NCI-H510A treated with DMSO at 0.1 percent for 48 hours (cell line): Measurements from ENCODE around the gene WDR20.
"Not testable (repeated sequence)": the region's sequence is repeated elsewhere in the genome, so short reads cannot be mapped to it uniquely, and the experiment has no call there.

ENCODE experiments used
- DNase-seq: peaks from one replicate; lab custom pipeline; 2025; lab: John Stamatoyannopoulos, UW

WDR20 gene

GRCh38 chr14:102238766-102239165 is 99.1 kb downstream of the WDR20 start:
- DNase-seq: no peak

- DNase-seq: no peak
Observed at GRCh38 chr14:102239231-102239630, 99.5 kb downstream of the WDR20 start.

GRCh38 chr14:102240481-102240880 is 100.8 kb downstream of the WDR20 start:
- not testable (repeated sequence) for DNase-seq

- no peak for DNase-seq
Observed at GRCh38 chr14:102241147-102241546, 101.5 kb downstream of the WDR20 start.

- DNase-seq: not testable (repeated sequence)
Observed at GRCh38 chr14:102243795-102244194, 104.1 kb downstream of the WDR20 start.

GRCh38 chr14:102246071-102246470 is 106.4 kb downstream of the WDR20 start:
- no peak for DNase-seq

- DNase-seq: no peak
Observed at GRCh38 chr14:102248121-102248520, 108.4 kb downstream of the WDR20 start.

- no peak for DNase-seq
Observed at GRCh38 chr14:102249041-102249440, 109.3 kb downstream of the WDR20 start.

GRCh38 chr14:102249981-102250380 is 110.3 kb downstream of the WDR20 start:
- no peak for DNase-seq

- no peak for DNase-seq
Observed at GRCh38 chr14:102250636-102251035, 110.9 kb downstream of the WDR20 start.

- DNase-seq: no peak
Observed at GRCh38 chr14:102251161-102251560, 111.5 kb downstream of the WDR20 start.

GRCh38 chr14:102252834-102253801 is 113.4 kb downstream of the WDR20 start:
- DNase-seq: no peak

GRCh38 chr14:102255401-102256190 is 115.9 kb downstream of the WDR20 start:
- no peak for DNase-seq

GRCh38 chr14:102256716-102257115 is 117.0 kb downstream of the WDR20 start:
- DNase-seq: no peak

- DNase-seq: no peak
Observed at GRCh38 chr14:102258136-102258535, 118.4 kb downstream of the WDR20 start.
